G401 (cell line): ENCODE results near the gene WDR74. TPM values are rescaled to one million over a fixed set of nuclear protein-coding genes. Genes with fewer than 3 reads are reported as not detected.
A peak's percentile ranks its signal among the peaks of the same experiment; 100 is the strongest.
"Not testable (repeated sequence)": the region's sequence is repeated elsewhere in the genome, so short reads cannot be mapped to it uniquely, and the experiment has no call there.

ENCODE experiments used
- DNase-seq: peaks from one replicate; pipeline ENCODE4 v3.0.0-alpha.2; 2015; ENCODE audit warnings: low spot score
- in situ Hi-C: cut with HindIII; loops from 2 replicates; pipeline ENCODE4 v1.10.0; 2016; ENCODE audit warnings: low sequenced_read_pairs, mixed read lengths
- total RNA-seq: library from RNA; depleted of rRNA; stranded (reverse); fragments of >200 nt; shearing (Covaris generic); gene quantifications from 2 replicates; pipeline ENCODE4 v1.2.3, GENCODE V29; 2014

WDR74 gene
- total RNA-seq, 1 experiment from 2014 or later = 110 TPM

DNA sequence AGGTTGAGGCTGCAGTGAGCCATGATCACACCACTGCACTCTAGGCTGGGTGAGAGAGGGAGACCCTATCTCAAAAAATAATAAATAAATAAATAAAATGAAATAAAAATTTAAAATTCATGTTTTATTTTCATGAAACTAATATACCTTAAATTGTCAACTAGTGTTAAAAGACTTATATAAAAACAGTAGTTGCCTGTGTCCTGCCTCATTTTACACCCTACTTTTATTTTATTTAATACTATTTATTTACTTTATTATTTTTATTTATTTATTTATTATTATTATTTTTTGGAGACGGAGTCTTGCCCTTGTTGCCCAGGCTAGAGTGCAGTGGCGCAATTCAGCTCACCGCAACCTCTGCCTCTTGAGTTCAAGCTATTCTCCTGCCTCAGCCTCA, 4.8 kb upstream of the WDR74 start:
- DNase-seq = no peak
- in situ Hi-C loops = no loop called here

DNA sequence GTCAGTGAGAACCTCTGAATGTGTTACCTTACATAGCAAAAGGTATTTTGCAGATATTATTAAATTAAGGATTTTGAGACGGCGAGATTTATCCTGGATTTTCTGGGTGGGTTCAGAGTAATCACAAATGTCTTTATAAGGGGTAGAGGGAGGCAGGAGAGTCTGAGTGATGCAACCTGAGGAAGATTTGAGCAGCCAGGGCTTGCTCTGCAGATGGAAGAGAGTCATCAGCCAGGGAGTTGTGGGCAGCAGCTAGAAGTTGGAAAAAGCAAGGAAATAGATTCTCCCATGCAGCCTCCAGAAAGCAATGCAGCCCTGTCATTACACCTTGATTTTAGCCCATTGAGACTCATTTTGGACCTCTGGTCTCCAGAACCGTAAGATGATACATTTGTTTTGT, 4.1 kb upstream of the WDR74 start:
- in situ Hi-C loops = no loop called here
- DNase-seq = no peak

DNA sequence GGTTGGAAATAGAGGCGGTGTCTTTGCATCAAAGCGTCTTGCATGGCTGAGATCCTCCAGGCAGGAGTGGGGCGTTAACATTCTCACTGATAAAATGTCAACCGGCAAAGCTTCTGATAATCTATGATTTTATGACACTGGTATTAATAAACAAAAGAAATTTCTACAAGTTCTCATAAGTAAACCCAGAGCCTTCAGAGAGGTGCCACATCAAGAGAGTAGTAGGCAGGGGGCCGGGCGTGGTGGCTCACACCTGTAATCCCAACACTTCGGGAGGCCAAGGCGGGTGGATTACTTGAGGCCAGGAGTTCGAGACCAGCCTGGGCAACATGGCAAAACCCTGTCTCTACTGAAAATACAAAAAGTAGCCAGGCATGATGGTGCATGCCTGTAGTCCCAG, 3.5 kb upstream of the WDR74 start:
- DNase-seq, in situ Hi-C loops: not testable (repeated sequence)

DNA sequence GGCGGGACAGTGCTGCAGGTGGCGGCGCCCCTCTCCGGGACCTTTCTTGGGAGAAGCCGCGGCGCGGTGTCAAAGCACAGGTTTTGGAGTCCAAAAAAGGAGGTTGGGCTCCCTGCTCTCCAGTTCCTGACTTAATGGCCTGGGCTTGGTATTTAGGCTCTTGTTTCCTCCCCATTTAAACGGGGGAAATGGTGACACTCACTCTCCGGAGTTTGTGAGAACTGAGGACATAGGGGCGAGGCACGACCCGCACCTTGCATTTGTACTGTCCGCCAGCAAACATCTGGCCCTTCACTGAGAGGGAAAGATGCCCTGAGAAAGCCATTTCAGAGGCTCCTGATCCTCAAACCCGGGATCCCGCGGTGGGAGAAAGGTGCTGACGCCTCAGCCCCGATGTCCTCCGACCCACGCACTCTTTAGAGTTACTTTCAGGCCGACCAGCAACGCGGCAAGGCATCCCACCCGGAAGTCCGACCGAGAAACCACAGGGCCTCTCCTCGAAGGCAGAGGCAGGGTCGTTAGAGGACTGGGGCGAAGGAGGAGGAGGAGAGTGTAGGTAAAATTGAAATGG, 2.9 kb upstream of the WDR74 start:
- no peak for DNase-seq
- in situ Hi-C loops = no loop called here

DNA sequence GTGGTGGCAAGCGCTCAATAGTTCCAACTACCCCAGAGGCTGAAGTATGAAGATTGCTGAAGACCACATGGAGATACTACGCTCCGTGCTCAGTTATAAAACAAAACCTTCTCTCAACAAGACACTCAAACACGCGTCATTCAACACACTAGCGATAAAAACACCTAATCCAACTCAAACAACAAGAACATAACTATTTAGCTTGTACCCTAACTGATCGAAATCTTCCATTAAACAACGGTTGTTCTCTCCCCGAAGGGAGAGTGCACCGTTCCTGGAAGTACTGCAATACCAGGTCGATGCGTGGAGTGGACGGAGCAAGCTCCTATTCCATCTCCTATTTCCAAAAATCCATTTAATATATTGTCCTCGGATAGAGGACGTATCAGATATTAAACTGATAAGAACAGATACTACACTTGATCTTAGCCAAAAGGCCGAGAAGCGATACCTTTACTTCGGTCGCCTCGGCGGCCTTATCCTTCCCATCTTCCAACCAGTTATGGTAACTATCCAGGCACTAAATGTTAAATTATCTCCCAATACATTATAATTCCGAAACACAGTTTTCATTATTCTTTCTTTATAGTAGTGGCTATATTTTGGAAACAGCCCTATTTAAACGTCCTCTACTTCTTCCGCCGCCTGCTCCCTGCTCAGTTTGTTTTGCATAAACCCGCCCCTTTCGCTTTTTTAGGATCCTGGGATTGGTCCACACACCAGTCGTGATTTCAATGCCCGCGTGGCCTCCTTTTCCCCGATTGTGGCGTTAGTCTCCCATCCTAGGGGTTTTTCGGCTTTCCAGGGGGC, 2.2 kb upstream of the WDR74 start:
- DNase-seq = peak; percentile 99
- in situ Hi-C loops = no loop called here

DNA sequence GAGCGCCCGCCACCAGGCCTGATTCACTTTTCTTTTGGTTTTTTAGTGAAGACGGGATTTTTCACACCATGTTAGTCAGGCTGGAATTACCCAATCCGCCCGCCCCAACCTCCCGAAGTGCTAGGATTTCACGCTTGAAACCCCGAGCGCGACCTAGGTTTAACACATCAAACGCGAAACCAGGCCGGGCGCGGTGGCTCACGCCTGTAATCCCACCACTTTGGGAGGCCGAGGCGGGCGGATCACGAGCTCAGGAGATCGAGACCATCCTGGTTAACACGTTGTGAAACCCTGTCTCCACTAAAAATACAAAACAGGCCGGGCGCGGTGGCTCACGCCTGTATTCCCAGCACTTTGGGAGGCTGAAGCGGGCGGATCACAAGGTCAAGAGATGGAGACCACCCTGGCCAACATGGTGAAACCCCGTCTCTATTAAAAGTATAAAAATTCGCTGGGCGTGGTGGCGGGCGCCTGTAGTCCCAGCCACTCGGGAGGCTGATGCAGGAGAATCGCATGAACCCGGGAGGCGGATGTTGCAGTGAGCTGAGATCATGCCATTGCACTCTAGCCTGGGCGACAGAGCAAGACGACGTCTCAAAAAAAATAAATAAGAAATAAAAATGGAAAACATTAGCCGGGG, 1.5 kb upstream of the WDR74 start:
- peak; percentile 78 for DNase-seq
- in situ Hi-C loops = not testable (repeated sequence)

DNA sequence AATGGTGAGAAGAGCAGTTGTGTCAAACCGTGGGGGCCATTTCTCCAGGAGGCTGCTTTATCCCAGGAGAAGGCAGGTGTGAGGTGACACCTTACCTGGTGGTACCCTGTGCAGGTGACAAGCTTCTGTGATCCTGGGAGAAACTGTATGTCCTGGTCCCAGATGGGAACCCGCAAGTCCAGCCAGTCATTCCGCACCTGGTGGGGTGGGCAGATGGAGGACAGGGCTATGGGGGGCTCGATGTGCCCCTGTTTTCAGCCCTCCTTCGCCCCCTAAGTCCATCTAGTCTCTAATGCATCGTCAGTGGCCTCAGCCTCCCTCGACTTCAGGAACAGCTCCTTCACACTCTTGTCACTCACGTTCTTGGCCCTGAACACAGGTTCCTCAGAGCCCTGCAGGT, 4.1 kb downstream of the WDR74 start:
- in situ Hi-C loops = no loop called here
- DNase-seq = no peak

DNA sequence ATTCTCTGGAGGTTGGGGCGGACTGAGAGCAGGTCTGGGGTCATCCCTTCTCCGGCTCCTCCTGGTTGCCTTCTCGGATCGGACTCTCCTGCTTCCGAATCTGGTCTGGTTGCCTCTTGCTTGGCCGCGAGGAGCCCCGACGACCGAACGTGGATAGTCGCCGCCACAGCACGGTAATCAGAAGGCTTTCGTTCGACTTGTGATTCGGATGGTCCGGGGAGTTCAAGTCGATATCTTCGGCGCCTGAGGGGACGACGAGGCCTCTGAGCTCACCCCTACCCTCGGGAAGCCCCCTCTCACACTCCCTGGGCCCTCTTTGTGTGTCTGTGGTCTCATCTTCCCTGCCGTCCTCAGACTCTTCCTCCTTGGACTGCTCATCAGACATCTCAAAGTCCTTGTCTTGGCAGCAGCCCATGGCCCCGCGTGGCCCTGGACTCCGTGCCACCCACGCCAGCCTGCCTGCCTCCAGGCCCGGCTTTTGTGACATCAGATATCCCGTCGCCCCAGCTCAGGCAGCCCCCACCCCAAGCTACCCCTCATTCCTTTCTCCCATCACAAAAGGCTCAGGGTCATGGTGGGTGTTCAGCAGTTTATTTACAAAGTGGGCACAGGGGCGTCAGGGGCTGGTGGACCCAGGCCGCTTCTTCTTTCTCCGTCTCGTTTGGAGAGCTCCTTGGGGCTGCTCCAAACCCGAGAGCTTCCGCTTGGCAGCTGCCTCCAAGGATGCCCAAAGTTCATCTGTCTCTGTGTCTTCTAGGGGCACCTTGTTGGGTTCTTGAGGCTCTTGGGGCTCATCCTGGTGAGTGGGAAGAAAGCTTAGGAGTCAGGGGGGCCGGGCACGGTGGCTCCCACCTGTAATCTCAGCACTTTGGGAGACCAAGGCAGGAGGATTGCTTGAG, 6.8 kb downstream of the WDR74 start, which contains the start of gene TEX54:
TEX54 (minus strand) TSS at position 506 of the 899 bp plus-strand sequence.
- in situ Hi-C loops = no loop called here

DNA sequence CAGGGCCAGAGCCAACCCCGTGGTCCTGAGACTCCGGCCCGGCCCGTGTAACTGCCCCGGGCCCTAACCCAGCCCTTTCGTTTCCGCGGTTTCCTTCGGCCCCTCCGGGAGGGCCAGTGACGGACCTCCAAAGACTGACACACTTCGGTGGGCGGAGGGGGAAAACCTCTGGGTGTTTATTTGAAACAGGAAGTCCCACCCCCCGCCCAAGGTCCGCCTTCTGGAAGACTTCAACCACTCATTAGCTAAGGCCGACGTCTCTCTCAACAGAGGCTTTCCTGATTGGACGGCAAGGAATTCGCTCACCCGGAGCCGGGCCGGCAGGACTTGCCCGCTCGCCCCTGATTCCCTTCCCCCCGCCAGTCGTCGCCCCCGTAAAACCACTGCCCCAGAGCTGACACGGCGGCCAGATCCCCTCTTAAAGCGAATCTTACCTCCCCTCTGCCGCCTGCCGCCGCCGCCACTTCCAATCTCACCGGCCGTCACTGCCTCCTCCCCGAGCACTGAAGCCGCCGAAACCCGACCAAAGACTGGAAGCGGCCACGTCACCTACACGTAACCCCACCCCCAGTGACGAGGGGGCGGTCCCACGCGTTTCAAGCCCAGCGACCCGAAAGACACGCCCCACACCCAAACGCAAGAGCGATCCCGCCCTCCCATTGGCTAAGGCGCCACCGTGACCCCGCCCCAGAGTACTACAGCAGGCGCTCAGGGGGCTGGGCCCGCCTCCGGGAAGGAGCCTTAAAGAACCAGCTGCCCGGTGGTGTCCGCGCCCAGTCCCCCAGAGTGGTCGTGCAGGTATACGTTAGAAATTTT, 7.7 kb downstream of the WDR74 start, which contains the start of gene STX5:
STX5 (minus strand) TSS at position 532 of the 816 bp plus-strand sequence. CDS start 808 bp downstream, outside the sequence.
- in situ Hi-C loops = no loop called here
- peak; percentile 99 for DNase-seq

More for the DNA sequence above, 6.8 kb downstream of the WDR74 start, which contains the start of gene TEX54:
- DNase-seq = no peak

DNA sequence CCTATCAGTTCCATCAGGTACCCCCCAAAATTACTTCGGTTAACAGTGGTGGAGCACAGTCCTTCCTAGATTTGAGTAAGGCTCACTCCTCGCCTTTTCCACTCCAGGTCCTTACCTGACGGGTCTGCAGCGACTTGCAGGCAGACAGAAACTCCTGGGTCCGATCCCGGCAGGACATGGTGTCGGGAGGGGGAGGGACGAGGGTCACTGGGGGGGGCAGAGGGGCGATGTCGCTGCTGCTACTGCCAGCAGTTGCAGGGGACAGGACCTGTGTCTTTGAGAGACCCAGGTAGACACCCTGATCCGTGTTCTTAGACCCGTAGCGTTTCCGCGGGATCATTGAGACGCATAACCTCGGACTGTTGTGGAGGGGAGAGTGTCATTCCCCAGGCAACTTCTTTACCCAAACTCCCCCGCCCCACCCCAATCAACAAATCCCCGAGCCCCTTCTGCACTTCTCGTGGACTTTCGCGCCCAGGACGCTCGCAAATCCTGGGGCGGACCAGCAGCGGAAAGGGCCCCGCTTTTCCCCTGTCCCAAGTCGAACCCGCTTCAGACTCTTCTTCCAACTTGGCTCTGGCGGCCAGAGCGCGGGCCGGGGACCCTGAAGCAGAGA, 8.4 kb downstream of the WDR74 start:
- in situ Hi-C loops = no loop called here
- DNase-seq = no peak

DNA sequence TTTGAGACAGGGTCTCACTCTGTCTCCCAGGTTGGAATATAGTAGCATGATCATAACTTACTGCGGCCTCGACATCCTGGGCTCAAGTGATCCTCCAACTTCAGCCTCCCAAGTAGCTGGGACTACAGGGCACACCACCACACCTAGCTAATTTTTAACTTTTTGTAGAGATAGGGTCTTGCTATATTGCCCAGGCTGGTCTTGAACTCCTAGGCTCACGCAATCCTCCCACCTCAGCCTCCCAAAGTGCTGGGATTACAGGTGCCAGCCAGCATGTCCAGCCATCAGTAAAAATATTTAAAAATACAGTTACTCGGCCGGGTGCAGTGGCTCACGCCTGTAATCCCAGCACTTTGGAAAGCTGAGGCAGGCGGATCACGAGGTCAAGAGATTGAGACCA, 11.3 kb downstream of the WDR74 start:
- in situ Hi-C loops, DNase-seq: not testable (repeated sequence)

DNA sequence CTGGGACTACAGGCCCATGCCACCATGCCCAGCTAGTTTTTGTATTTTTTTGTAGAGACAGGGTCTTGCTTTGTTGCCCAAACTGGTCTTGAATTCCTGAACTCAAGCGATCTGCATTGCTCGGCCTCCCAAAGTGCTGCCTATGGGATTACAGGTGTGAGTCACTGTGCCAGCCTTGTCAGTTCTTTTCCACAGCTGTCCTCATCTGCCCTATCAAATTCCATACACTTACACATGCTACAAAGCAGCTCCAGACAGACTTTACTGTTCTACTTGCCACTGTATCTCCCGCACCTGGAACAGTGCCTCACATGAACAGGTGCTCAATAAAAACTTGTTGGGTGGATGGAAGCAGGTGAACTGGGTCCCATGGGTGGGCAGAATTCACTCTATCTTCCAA, 15.7 kb downstream of the WDR74 start:
- in situ Hi-C loops = no loop called here
- DNase-seq = no peak

DNA sequence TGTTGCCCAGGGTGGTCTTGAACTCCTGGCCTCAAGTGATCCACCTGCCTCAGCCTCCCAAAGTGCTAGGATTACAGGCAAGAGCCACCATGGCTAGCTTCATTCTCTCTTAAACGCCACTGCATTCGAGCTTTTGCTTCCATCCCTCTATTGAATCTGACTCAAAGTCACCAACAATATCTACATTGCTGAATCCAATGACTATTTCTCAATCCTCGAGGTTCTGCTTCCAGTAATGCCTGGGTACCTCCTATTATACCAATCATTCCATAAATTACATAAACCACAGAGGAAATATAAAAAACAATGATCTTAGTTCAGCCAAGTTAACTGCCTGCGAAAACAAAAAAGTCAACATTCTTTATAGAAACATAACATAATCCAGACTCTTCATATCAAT, 22.3 kb downstream of the WDR74 start:
- DNase-seq = no peak
- in situ Hi-C loops = no loop called here

DNA sequence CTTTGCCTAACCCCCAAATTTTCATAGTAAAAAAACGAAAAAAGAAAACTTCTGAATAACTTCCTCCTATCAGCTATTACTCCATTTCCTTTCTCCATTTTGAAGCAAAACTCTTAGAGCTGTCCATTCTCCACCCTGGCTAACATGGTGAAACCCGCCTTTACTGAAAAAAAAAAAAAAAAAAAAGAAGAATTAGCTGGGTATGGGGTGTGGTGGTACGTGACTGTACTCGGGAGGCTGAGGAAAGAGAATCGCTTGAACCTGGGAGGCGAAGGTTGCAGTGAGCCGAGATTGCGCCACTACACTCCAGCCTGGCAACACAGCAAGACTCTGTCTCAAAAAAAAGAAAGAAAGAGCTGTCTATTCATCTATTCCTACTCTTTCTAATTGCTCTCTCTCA, 22.8 kb downstream of the WDR74 start:
- DNase-seq = no peak
- in situ Hi-C loops = no loop called here

DNA sequence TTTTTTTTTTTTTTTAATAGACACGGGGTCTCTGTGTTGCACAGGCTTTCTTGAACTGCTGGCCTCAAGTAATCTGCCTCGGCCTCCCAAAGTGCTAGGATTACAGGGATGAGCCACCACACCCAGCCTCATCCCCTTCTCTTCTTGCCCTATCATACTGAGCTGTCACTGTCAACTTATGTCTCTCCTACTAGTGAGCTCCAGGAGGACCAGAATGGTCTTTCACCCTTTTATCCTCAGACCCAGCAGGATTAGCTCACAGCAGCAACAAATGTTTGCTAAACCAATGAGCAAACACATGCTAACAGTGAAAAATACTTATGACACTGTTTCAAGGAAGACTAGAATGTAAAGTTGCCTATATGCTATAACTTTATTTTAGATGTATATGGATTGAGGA, 27.7 kb downstream of the WDR74 start:
- no peak for DNase-seq
- in situ Hi-C loops = no loop called here

DNA sequence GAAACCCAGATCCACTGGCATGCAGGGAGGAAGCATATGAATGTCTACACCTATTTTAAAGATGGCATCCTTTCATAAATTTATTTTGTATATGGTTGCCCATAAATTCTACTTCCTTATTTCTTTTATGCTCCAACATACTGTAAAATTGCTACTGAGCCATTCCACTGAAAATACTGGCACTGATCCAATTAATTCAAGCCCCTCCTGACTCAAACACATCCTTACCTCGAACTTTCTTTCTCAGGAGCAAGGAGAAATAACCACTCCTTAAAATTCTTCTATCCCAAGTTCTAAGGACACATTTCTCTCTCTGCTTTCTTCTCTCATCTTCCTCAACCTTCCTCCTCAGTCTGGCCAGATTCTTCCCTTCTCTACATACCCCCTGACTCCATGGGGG, 28.6 kb downstream of the WDR74 start:
- in situ Hi-C loops = no loop called here
- no peak for DNase-seq

DNA sequence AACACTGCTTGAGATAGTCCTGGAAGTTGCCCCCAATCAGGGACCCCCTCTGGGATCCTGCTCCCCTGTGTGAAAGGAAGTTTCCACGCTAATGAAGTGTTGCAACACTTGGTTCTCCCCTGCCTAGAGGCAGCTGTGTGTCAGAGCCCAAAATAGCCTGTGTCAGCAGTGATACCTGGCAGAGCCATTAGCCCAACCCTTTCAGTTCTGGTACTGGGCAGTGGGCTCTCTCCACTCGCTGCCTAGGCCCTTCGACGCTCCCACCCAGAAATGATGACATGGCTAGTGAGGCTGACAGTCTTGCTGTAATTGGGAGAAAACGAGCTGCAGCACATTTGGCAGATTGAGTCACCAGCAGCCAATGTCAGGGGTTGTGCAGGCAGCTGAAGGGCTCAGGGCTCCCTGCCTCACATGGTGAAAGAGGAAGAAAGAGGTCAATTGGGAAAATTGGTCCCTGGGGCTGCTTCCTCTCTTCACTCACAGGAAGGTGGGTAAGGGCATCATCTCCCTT, 32.7 kb downstream of the WDR74 start:
- in situ Hi-C loops = no loop called here
- DNase-seq = no peak

DNA sequence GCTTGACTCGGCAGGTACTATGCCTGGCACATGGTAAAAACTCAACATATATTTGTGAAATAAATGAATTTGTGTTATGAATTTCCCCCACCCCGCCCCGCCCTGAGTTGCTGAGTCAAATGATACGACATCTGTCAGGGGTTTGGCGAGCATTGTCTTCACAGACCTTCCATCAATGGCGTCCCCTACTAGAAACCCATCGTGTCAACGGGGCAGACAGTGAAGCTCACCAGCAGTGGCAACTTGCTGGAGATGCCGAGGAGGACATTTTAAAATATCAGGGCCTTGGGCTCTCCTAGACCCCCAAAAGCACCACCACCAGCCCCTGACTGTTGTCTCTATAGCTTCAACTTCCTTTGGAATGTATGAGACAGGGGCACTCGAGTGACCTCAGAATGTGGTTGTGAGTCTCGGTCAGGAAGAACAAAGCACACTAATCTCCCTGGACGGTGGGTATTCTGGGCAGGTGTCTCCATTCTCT, 33.4 kb downstream of the WDR74 start:
- in situ Hi-C loops = no loop called here
- DNase-seq = no peak
